NB4 (cell line): Measurements from ENCODE around the gene C6orf118.

ENCODE experiments used
- POLR2A ChIP-seq: IDR thresholded peaks from 2 replicates; pipeline ENCODE4 v1.6.1; 2011; ENCODE audit warnings: mild to moderate bottlenecking; ENCODE audit not compliant: insufficient read length; ENCODE audit errors: extremely low read depth
- TF ChIP-seq, protein P1 (sequence below): IDR thresholded peaks from one replicate; pipeline ENCODE4 v1.5.1; 2012; ENCODE audit warnings: low read depth, low read length

GRCh38 chr6:165300422-165300936, 8.9 kb downstream of the C6orf118 start:
- no peak for TF ChIP-seq POLR2A
- TF ChIP-seq, protein P1, sequence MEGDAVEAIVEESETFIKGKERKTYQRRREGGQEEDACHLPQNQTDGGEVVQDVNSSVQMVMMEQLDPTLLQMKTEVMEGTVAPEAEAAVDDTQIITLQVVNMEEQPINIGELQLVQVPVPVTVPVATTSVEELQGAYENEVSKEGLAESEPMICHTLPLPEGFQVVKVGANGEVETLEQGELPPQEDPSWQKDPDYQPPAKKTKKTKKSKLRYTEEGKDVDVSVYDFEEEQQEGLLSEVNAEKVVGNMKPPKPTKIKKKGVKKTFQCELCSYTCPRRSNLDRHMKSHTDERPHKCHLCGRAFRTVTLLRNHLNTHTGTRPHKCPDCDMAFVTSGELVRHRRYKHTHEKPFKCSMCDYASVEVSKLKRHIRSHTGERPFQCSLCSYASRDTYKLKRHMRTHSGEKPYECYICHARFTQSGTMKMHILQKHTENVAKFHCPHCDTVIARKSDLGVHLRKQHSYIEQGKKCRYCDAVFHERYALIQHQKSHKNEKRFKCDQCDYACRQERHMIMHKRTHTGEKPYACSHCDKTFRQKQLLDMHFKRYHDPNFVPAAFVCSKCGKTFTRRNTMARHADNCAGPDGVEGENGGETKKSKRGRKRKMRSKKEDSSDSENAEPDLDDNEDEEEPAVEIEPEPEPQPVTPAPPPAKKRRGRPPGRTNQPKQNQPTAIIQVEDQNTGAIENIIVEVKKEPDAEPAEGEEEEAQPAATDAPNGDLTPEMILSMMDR, result no peak
